Neural crest cell (in vitro differentiated cells): Measurements from ENCODE around the gene LIN7B. TPM values are rescaled to one million over a fixed set of nuclear protein-coding genes. Genes with fewer than 3 reads are reported as not detected.
A peak's percentile ranks its signal among the peaks of the same experiment; 100 is the strongest.
"Not testable (repeated sequence)": the region's sequence is repeated elsewhere in the genome, so short reads cannot be mapped to it uniquely, and the experiment has no call there.

Source experiments
- DNase-seq: peaks from one replicate; pipeline ENCODE4 v3.0.0; 2021; ENCODE audit warnings: low read depth, mixed read lengths, low spot score
- H3K27ac Mint-ChIP-seq: one replicate; pipeline ENCODE4 v1.8.0; 2021; ENCODE audit warnings: mild to moderate bottlenecking, mixed read lengths; ENCODE audit not compliant: unreplicated experiment
- H3K27me3 Mint-ChIP-seq: 2 replicates; pipeline ENCODE4 v1.8.0; 2021; ENCODE audit warnings: low read depth, mild to moderate bottlenecking, mixed read lengths
- H3K36me3 Mint-ChIP-seq: 2 replicates; pipeline ENCODE4 v1.8.0; 2021; ENCODE audit warnings: low read depth, mild to moderate bottlenecking, mixed read lengths
- H3K4me1 Mint-ChIP-seq: 2 replicates; pipeline ENCODE4 v1.8.0; 2021; ENCODE audit warnings: mixed read lengths
- H3K4me3 Mint-ChIP-seq: one replicate; pipeline ENCODE4 v1.8.0; 2021; ENCODE audit warnings: mild to moderate bottlenecking, mixed read lengths
- H3K9me3 Mint-ChIP-seq: 2 replicates; pipeline ENCODE4 v1.8.0; 2021; ENCODE audit warnings: mixed read lengths
- total RNA-seq: library from RNA; stranded (reverse); gene quantifications from 2 replicates; pipeline ENCODE4 v1.2.1, GENCODE V29; 2021
- TF ChIP-seq, protein P1 (sequence below): fragments of 200-600 bp; sonication (generic); conservative IDR thresholded peaks from 2 replicates; pipeline ENCODE4 v1.5.0; 2021; ENCODE audit warnings: antibody characterized with exemption, mild to moderate bottlenecking

LIN7B gene
- total RNA-seq, 1 donor from 2014 or later: 5.4 TPM

DNA sequence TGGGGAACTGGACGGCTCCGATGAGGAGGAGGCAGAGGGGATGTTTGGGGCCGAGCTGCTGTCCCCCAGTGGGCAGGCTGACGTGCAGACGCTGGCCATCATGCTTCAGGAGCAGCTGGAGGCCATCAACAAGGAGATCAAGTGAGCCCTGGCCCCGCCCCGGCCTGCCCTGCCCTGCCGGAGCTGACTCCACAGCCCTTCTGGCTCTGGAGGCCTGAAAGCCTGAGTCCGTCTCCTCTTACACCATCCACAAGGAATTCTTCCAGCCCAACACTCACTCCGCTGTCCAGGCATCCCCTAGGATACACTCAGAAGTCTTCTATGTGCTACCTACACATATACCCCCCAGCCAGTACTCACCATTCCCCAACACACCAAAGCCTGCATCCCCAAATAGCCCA, 22.6 kb downstream of the LIN7B start:
- H3K9me3 Mint-ChIP-seq: peaks cover 4% of the 10 kb centered on the region
- H3K27ac Mint-ChIP-seq: no peak overlapping the region
- DNase-seq: no peak
- H3K27me3 Mint-ChIP-seq: no peaks in the 10 kb centered on the region
- no peak overlapping the region for H3K4me3 Mint-ChIP-seq
- TF ChIP-seq, protein P1, sequence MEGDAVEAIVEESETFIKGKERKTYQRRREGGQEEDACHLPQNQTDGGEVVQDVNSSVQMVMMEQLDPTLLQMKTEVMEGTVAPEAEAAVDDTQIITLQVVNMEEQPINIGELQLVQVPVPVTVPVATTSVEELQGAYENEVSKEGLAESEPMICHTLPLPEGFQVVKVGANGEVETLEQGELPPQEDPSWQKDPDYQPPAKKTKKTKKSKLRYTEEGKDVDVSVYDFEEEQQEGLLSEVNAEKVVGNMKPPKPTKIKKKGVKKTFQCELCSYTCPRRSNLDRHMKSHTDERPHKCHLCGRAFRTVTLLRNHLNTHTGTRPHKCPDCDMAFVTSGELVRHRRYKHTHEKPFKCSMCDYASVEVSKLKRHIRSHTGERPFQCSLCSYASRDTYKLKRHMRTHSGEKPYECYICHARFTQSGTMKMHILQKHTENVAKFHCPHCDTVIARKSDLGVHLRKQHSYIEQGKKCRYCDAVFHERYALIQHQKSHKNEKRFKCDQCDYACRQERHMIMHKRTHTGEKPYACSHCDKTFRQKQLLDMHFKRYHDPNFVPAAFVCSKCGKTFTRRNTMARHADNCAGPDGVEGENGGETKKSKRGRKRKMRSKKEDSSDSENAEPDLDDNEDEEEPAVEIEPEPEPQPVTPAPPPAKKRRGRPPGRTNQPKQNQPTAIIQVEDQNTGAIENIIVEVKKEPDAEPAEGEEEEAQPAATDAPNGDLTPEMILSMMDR: no peak
- H3K4me1 Mint-ChIP-seq: peaks cover 14% of the 10 kb centered on the region
- H3K36me3 Mint-ChIP-seq: peaks cover 8% of the 10 kb centered on the region

DNA sequence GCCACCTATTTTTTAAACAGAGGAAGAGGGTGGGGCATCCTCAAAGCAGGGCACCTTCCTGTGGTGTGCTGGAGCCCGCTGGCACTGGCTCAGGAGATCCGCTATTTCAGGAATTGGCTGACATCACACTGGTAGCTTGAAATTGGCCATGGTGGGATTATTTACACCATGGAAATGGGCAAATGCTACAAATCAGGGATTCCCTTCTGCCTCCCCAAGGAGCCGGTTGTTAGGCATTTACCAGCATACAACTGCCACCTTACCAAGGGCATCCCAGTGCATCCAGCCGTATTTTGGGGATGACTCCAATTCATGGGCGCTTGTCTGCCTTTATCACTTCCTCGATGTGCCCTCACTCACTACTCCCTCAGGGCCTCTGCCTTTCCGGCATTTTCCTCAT, 26.8 kb downstream of the LIN7B start:
- peaks cover 36% of the 10 kb centered on the region for H3K4me1 Mint-ChIP-seq
- H3K36me3 Mint-ChIP-seq: peaks cover 8% of the 10 kb centered on the region
- TF ChIP-seq, protein P1: no peak
- peaks cover 4% of the 10 kb centered on the region for H3K9me3 Mint-ChIP-seq
- no peak overlapping the region for H3K4me3 Mint-ChIP-seq
- no peak overlapping the region for H3K27ac Mint-ChIP-seq
- H3K27me3 Mint-ChIP-seq: no peaks in the 10 kb centered on the region
- DNase-seq: no peak

DNA sequence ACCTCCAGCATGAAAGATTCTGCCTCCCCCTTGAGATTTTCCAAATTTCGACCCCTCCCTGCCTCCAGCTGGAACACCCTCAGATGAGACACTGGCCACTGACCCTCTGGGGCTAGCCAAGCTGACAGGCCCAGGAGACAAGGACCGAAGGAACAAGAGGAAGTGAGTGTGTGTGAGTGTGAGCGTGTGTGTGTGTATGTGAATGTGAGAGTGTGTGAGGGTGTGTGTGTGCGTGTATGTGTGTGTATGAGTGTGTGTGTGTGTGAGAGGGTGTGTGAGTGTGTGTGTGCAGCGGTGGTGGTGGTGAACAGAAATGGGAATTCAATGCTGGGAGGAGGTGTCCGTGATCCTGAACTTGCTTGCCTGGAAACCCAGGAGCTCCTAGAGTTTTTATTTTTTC, 27.2 kb downstream of the LIN7B start:
- Mint-ChIP-seq H3K36me3 (peaks cover 8% of the 10 kb centered on the region), H3K9me3 (peaks cover 4% of the 10 kb centered on the region), H3K27ac (no peak overlapping the region), H3K4me1 (peaks cover 39% of the 10 kb centered on the region), H3K4me3 (peak overlapping the region; percentile 6), H3K27me3 (peaks cover 2% of the 10 kb centered on the region)
- no peak for DNase-seq
- TF ChIP-seq, protein P1: no peak

DNA sequence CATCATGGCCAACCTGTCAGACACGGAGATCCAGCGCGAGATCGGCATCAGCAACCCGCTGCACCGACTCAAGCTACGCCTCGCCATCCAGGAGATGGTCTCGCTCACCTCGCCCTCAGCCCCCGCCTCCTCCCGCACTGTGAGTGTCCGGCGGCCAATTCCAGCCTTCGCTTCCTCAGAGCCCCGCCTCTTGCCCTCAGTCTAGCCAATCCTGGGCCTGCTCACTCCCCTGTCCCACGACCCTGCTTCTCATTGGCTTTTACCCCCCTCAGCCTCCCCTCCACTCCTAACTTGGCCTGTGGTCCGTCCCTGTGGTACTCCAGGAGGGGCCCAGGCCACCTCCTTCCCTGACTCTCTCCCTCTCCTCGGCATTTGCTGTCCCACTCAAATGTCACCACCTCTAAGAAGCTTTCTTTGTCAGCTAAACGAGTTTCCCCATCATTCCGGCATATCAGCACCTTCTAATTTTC, 28.7 kb downstream of the LIN7B start:
- DNase-seq: peak; percentile 90
- Mint-ChIP-seq H3K4me3 (peak overlapping the region; percentile 90), H3K27me3 (peaks cover 2% of the 10 kb centered on the region), H3K9me3 (no peaks in the 10 kb centered on the region), H3K4me1 (peaks cover 38% of the 10 kb centered on the region), H3K27ac (no peak overlapping the region), H3K36me3 (no peaks in the 10 kb centered on the region)
- TF ChIP-seq, protein P1: no peak

- peak; percentile 86 for DNase-seq
- Mint-ChIP-seq H3K9me3 (no peaks in the 10 kb centered on the region), H3K27ac (peak overlapping the region; percentile 90), H3K27me3 (peaks cover 10% of the 10 kb centered on the region), H3K4me3 (peak overlapping the region; percentile 90), H3K36me3 (no peaks in the 10 kb centered on the region), H3K4me1 (peaks cover 58% of the 10 kb centered on the region)
- TF ChIP-seq, protein P1: peak; percentile 95
Observed at GRCh38 chr19:49145573-49146407, 31.6 kb downstream of the LIN7B start.

DNA sequence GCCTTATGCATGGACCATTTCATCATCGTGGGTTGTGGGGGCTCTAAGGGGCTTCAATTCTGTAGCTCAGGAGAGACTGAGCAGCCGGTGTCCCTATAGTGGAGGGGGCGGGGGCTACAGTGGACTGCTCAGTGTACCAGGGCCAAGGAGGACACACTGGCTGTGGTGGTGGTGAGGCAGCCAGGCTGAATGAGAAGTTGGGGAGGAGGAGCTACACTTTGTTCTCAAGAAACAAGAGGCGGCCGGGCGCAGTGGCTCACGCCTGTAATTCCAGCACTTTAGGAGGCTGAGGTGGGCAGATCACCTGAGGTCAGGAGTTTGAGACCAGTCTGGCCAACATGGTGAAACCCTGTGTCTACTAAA, 32.2 kb downstream of the LIN7B start:
- H3K9me3 Mint-ChIP-seq, DNase-seq, H3K36me3 Mint-ChIP-seq: not testable (repeated sequence)
- H3K4me1 Mint-ChIP-seq: peaks cover 56% of the 10 kb centered on the region
- peak overlapping the region; percentile 85 for H3K27ac Mint-ChIP-seq
- peaks cover 12% of the 10 kb centered on the region for H3K27me3 Mint-ChIP-seq
- peak overlapping the region; percentile 90 for H3K4me3 Mint-ChIP-seq
